Measurements from ENCODE around the gene MYOM3. TPM values are rescaled to one million over a fixed set of nuclear protein-coding genes. Genes with fewer than 3 reads are reported as not detected.

The MYOM3 gene
- total RNA-seq, 1 experiment from 2014 or later = 7.9 TPM

DNA sequence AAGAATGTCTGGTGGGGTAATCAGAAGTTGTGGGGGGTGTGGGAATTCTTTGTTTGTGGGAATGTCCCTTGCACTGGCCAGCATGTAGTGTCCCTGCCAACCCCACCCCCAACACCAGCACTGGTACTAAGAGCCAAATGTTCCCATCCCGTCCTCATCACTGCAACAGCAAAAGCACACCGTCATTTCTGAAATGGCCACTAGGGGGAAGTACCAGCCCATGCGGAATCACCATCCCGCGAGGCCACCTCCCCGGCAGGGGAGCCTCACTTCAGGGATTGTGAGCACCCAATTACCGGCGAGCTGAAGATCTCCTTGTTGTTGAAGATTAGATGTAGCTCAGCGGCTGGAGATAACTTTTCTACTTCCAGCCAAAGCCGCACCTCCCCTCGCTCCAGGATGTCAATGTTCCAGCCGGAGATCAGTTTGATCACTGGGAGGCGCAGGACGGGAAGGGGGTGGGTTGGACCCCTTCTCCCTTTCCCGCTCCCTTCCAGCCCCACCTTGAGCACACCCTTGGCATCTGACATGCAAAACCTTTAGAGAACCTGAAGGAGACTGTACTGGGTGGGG is 41.0 kb downstream of the MYOM3 start:
- Histone ChIP-seq H3K36me3 (ENCODE audit: control insufficient read depth in 1 of 2, insufficient read depth in 2 of 2, low read length in 2 of 2) (no peaks in the 10 kb centered on the region), H4K20me1 (ENCODE audit: insufficient read depth) (no peaks in the 10 kb centered on the region), H3K9ac (ENCODE audit: low read length) (no peak overlapping the region), H3K79me2 (ENCODE audit: insufficient read depth, low read length) (no peaks in the 10 kb centered on the region), H2AFZ (ENCODE audit: low read depth, low read length, poor library complexity, severe bottlenecking) (peak overlapping the region; percentile 71), H3K9me3 (ENCODE audit: control insufficient read depth in 1 of 2, insufficient read depth in 1 of 2, low read depth in 1 of 2, low read length in 2 of 2) (no peaks in the 10 kb centered on the region), H3K27ac (ENCODE audit: low read depth, low read length) (no peak overlapping the region), H3K4me2 (ENCODE audit: low read length) (peak overlapping the region; percentile 40), H3K27me3 (ENCODE audit: insufficient read depth, low read length) (no peaks in the 10 kb centered on the region), H3K9me2 (ENCODE audit: insufficient read depth) (no peaks in the 10 kb centered on the region), H3K4me3 (replicated peaks in 1 of 2; ENCODE audit: low read depth in 1 of 2, low read length in 2 of 2) (no peak overlapping the region), H3K4me1 (ENCODE audit: control insufficient read depth in 1 of 2, insufficient read depth in 2 of 2, low read length in 2 of 2) (peaks cover 0 to 18% of the 10 kb centered on the region in 2 experiments; a peak in 2 of 4 replicates)
- BruUV-seq (replicated peaks) = no TSS peak
- ChIA-PET POLR2A (no interaction called here), RAD21 (ENCODE audit: low non-redundant PET in 1 of 2, low total read pairs in 2 of 2, uncharacterized antibody in 2 of 2, unreplicated experiment in 2 of 2) (interaction anchor here (1.4 to 1.6 kb wide), 2 partner anchors 128 kb away, joined by 3 to 5 read pairs; no protein-coding TSS in a partner anchor), CTCF (interaction anchor here (1.0 to 2.4 kb wide), 6 partner anchors 33 to 321 kb away, joined by 3 to 19 read pairs (median 7); no protein-coding TSS in a partner anchor)
- TF ChIP-seq RAD21 (IDR thresholded peaks at IDR 0.05; ENCODE audit: low read depth) (peak; percentile 96), YY1 (IDR thresholded peaks at IDR 0.05; ENCODE audit: extremely low read depth, insufficient replicate concordance, low read depth, low read length) (peak; percentile 43), SRF (IDR thresholded peaks at IDR 0.05; ENCODE audit: low read depth) (no peak), EZH2 (IDR thresholded peaks at IDR 0.05) (no peak), CBX3 (IDR thresholded peaks at IDR 0.05; ENCODE audit: low read depth) (peak; percentile 56; the same call in 1 of the 2 replicates), FOSL1 (IDR thresholded peaks at IDR 0.05; ENCODE audit: low read depth) (no peak), ZNF274 (IDR thresholded peaks at IDR 0.05; ENCODE audit: low read depth, low read length) (no peak), EZH2phosphoT487 (IDR thresholded peaks at IDR 0.05; ENCODE audit: borderline replicate concordance) (no peak)
- TF ChIP-seq, protein P1, sequence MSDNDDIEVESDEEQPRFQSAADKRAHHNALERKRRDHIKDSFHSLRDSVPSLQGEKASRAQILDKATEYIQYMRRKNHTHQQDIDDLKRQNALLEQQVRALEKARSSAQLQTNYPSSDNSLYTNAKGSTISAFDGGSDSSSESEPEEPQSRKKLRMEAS (IDR thresholded peaks at IDR 0.05) = no peak
- TF ChIP-seq, protein P2, sequence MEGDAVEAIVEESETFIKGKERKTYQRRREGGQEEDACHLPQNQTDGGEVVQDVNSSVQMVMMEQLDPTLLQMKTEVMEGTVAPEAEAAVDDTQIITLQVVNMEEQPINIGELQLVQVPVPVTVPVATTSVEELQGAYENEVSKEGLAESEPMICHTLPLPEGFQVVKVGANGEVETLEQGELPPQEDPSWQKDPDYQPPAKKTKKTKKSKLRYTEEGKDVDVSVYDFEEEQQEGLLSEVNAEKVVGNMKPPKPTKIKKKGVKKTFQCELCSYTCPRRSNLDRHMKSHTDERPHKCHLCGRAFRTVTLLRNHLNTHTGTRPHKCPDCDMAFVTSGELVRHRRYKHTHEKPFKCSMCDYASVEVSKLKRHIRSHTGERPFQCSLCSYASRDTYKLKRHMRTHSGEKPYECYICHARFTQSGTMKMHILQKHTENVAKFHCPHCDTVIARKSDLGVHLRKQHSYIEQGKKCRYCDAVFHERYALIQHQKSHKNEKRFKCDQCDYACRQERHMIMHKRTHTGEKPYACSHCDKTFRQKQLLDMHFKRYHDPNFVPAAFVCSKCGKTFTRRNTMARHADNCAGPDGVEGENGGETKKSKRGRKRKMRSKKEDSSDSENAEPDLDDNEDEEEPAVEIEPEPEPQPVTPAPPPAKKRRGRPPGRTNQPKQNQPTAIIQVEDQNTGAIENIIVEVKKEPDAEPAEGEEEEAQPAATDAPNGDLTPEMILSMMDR (IDR thresholded peaks at IDR 0.05 in 2 of 3, conservative IDR thresholded peaks at IDR 0.05 in 1 of 3; ENCODE audit: borderline replicate concordance in 1 of 3, insufficient read depth in 1 of 3, low read depth in 2 of 3, low read length in 2 of 3) = peak; percentile 84 to 94 (median 88)
- peak; percentile 95 for ATAC-seq
- intact Hi-C loops (cut with micrococcal nuclease) = loop anchor here (2.0 kb wide), 2 partner anchors 128 to 320 kb away; no protein-coding TSS in a partner anchor
- DNase-seq (ENCODE audit: low read depth, low spot score) = peak; percentile 77
